ENCODE results near the gene NTM. TPM values are rescaled to one million over a fixed set of nuclear protein-coding genes. Genes with fewer than 3 reads are reported as not detected.
"Not testable (repeated sequence)": the region's sequence is repeated elsewhere in the genome, so short reads cannot be mapped to it uniquely, and the experiment has no call there.

The NTM gene
- 28.5 TPM for polyA plus RNA-seq (2013, experiment 1 of 2)
- polyA plus RNA-seq (2013, experiment 2 of 2) = 24.4 TPM

DNA sequence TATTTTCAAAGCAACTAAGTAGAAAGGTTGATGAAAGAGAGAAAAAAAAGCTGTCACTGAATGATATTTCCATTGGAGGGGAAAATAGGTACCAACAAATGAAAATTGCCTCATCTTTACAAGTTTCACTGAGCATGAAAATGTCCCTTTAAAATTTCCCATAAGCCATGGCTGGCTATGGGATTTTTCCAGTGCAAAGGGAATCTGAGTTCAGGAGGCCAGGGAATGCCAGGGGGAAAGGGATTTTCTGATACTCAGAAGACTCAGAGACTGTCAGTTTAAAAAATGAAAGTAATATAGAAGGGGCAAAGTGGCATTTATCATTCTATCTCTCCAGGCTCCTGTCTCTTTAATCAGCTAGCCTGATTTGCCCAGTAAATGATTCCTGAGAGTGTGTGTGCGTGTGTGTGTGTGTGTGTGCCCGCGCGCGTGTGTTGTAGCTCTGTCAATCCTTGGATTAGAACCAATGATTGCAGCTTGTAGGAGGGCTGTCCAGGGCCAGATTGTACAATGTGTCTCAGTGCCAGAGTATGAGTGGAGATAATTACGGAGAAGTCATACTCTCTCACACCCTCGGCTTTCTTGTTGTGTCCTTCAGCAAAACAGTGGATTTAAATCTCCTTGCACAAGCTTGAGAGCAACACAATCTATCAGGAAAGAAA lies at the start of gene NTM:
NTM (plus strand) TSS at position 526 of the 662 bp plus-strand sequence.
- Histone ChIP-seq H3K4me3 (ENCODE audit: extremely low read depth, insufficient read depth, low read length, poor library complexity, severe bottlenecking) (no peak within 1 kb of the TSS), H3K9me3 (ENCODE audit: control insufficient read depth, low read length) (no peaks in the 10 kb centered on the region), H3K27ac (ENCODE audit: low read depth, low read length, severe bottlenecking) (no peak within 1 kb of the TSS), H3K36me3 (ENCODE audit: control insufficient read depth, insufficient read depth, low read length) (no peaks in the 10 kb centered on the region), H3K4me1 (ENCODE audit: control insufficient read depth, insufficient read depth, low read length, poor library complexity, severe bottlenecking) (peaks cover 3% of the 10 kb centered on the region)
- 84 to 93% methylated on average over 5 of the region's 7 CpGs for WGBS, 2 experiments (ENCODE audit: insufficient coverage in 2 of 2)

DNA sequence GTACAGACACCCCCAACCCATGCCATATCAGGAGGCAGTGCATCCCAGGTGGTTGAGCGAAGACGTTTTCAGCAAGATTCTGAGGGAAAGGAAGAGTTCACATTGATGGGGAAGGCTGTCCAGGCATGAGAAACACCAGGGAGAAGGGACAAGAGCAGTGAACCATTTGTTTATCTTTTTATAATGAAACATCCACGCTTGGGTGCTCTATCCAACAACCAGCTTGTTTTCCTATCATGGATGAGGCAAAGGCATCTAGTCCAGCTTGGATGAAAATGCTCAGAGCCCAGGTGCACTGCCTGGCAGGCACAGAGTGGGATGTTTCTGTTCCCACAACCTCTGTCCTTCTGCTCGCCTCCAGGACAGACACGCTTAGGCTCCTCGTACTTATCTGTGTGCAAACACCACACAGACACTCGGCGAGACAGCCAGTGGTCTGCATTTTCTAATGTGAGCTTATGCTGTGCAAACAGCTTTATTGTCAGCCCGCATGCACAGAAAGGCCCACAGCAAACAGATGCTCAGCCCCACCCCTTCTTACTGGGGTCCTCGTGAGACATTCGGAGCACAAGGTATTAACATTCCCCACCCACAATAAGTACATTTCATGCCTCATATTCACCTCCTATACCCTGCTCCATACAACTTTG lies 45.4 kb upstream of the NTM start:
- no peak overlapping the region for H3K4me3 ChIP-seq (ENCODE audit: extremely low read depth, insufficient read depth, low read length, poor library complexity, severe bottlenecking)
- H3K9me3 ChIP-seq (ENCODE audit: control insufficient read depth, low read length) = no peaks in the 10 kb centered on the region
- no peaks in the 10 kb centered on the region for H3K36me3 ChIP-seq (ENCODE audit: control insufficient read depth, insufficient read depth, low read length)
- no peak overlapping the region for H3K27ac ChIP-seq (ENCODE audit: low read depth, low read length, severe bottlenecking)
- no peaks in the 10 kb centered on the region for H3K4me1 ChIP-seq (ENCODE audit: control insufficient read depth, insufficient read depth, low read length, poor library complexity, severe bottlenecking)
- WGBS, 2 experiments (ENCODE audit: insufficient coverage in 2 of 2) = 88% methylated on average over 10 of the region's 11 CpGs

DNA sequence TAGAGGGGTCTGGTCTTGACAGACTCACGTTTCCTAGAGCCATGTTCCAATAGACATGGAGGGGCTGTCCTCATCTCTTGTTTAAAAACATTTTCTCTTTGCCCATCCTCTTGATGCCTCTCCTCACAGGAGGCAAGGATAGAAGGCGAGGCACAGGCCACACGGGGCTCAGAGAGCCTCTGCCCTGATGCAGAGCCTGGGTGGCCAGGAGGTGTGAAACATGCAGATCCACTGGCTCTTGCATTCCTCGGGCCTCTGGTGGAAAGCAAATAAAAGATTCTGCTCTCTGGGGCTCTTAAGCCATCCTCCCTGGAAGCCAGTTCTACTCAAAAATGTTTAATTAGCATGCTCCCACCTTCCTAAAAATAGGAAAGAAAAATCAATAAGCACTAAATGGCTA lies 43.6 kb upstream of the NTM start:
- H3K27ac ChIP-seq (ENCODE audit: low read depth, low read length, severe bottlenecking) = no peak overlapping the region
- H3K4me3 ChIP-seq (ENCODE audit: extremely low read depth, insufficient read depth, low read length, poor library complexity, severe bottlenecking) = no peak overlapping the region
- WGBS, 2 experiments (ENCODE audit: insufficient coverage in 2 of 2) = 53 to 63% methylated on average over 3 of the region's 4 CpGs
- no peaks in the 10 kb centered on the region for H3K4me1 ChIP-seq (ENCODE audit: control insufficient read depth, insufficient read depth, low read length, poor library complexity, severe bottlenecking)
- H3K36me3 ChIP-seq (ENCODE audit: control insufficient read depth, insufficient read depth, low read length) = no peaks in the 10 kb centered on the region
- H3K9me3 ChIP-seq (ENCODE audit: control insufficient read depth, low read length) = no peaks in the 10 kb centered on the region

DNA sequence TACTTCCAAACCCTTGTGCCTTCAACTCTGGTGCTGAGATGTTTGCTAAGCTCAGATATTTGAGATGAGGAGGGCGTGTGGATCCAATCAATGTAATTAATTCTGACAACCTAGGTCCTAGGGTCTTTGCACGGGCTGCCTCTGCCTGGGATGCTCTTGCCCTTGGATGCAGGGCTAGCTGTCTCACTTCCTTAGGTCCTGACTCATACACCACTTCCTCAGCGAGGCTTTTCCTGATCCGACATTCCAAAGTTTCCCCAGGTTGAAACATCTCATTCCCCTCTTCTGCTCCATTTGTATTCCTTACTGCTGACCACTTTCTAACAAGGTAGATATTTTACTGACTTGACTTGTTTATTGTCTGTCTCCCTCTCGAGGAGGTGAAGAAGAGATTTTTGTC lies 43.0 kb upstream of the NTM start:
- H3K27ac ChIP-seq (ENCODE audit: low read depth, low read length, severe bottlenecking) = no peak overlapping the region
- no peaks in the 10 kb centered on the region for H3K4me1 ChIP-seq (ENCODE audit: control insufficient read depth, insufficient read depth, low read length, poor library complexity, severe bottlenecking)
- no peak overlapping the region for H3K4me3 ChIP-seq (ENCODE audit: extremely low read depth, insufficient read depth, low read length, poor library complexity, severe bottlenecking)
- WGBS, 2 experiments (ENCODE audit: insufficient coverage in 2 of 2) = 71 to 88% methylated on average over 4 of the region's 5 CpGs
- H3K9me3 ChIP-seq (ENCODE audit: control insufficient read depth, low read length) = no peaks in the 10 kb centered on the region
- H3K36me3 ChIP-seq (ENCODE audit: control insufficient read depth, insufficient read depth, low read length) = no peaks in the 10 kb centered on the region

DNA sequence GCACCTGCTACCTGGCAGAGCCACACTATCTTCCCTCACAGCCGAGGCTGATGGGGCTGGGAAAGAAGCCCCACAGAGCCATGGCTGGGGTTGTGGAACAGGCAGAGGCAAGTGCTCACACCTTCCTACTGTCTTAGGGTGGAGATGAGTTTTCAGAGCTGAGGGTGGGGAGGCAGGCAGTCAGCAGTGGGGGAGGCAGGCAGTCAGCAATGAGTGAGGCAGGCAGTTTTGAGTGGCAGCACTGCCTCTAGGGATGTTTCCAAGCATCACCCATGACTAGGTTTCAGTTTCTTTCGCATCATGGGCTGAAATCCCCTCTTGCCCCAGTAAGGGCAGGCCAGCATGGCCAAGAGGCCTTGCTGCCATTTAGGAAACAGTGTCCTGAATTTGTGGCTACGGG lies 41.6 kb upstream of the NTM start:
- H3K4me1 ChIP-seq (ENCODE audit: control insufficient read depth, insufficient read depth, low read length, poor library complexity, severe bottlenecking) = no peaks in the 10 kb centered on the region
- H3K4me3 ChIP-seq (ENCODE audit: extremely low read depth, insufficient read depth, low read length, poor library complexity, severe bottlenecking) = no peak overlapping the region
- H3K27ac ChIP-seq (ENCODE audit: low read depth, low read length, severe bottlenecking) = no peak overlapping the region
- WGBS, 2 experiments (ENCODE audit: insufficient coverage in 2 of 2) = 89 to 96% methylated on average over 2 of the region's 3 CpGs
- H3K9me3 ChIP-seq (ENCODE audit: control insufficient read depth, low read length) = no peaks in the 10 kb centered on the region
- H3K36me3 ChIP-seq (ENCODE audit: control insufficient read depth, insufficient read depth, low read length) = no peaks in the 10 kb centered on the region

DNA sequence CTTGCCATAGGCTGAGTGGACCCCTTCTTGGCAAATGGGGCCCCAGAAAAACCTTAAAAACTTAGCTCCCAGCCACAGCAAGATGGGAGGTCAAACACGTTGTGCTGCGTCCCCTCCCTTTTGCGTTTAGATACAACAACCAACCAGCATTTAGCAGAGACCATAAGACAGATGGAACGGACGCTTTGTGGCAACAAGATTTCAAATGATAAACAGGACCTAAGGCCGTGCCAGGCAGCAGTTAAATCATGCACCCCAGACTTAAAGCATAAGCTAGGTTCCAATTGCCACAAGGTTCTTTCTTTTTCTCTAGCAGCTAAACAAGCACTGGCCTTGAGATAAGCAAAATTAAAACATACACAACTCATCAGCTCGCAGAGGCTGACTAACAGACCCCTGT lies 39.4 kb upstream of the NTM start:
- no peak overlapping the region for H3K4me3 ChIP-seq (ENCODE audit: extremely low read depth, insufficient read depth, low read length, poor library complexity, severe bottlenecking)
- H3K4me1 ChIP-seq (ENCODE audit: control insufficient read depth, insufficient read depth, low read length, poor library complexity, severe bottlenecking) = no peaks in the 10 kb centered on the region
- H3K9me3 ChIP-seq (ENCODE audit: control insufficient read depth, low read length) = no peaks in the 10 kb centered on the region
- no peak overlapping the region for H3K27ac ChIP-seq (ENCODE audit: low read depth, low read length, severe bottlenecking)
- H3K36me3 ChIP-seq (ENCODE audit: control insufficient read depth, insufficient read depth, low read length) = no peaks in the 10 kb centered on the region
- 95 to 97% methylated on average over 6 to 7 of the region's 7 CpGs for WGBS, 2 experiments (ENCODE audit: insufficient coverage in 2 of 2)

DNA sequence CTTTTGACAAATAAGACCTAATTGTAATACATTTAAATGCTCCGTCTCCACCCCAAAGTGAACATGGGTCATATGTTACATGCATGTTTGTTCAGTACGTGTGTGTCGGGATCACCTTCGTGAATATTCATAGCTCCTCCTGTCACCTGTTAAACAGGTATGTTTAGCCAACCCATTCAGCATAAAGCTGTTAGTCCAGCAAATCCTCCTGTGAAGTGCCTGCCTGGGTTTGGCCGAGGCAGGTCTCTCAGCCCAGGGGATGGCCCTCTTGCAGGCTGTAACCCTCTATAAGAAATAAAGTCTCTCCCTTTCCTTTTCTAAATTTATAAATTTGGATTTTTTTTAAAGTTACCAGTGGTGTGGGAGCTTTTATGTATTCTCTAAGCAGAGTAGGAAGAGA lies 38.9 kb upstream of the NTM start:
- Histone ChIP-seq H3K4me3 (ENCODE audit: extremely low read depth, insufficient read depth, low read length, poor library complexity, severe bottlenecking) (no peak overlapping the region), H3K27ac (ENCODE audit: low read depth, low read length, severe bottlenecking) (no peak overlapping the region), H3K36me3 (ENCODE audit: control insufficient read depth, insufficient read depth, low read length) (no peaks in the 10 kb centered on the region), H3K4me1 (ENCODE audit: control insufficient read depth, insufficient read depth, low read length, poor library complexity, severe bottlenecking) (no peaks in the 10 kb centered on the region), H3K9me3 (ENCODE audit: control insufficient read depth, low read length) (no peaks in the 10 kb centered on the region)
- 89 to 95% methylated on average over 3 to 4 of the region's 5 CpGs for WGBS, 2 experiments (ENCODE audit: insufficient coverage in 2 of 2)

DNA sequence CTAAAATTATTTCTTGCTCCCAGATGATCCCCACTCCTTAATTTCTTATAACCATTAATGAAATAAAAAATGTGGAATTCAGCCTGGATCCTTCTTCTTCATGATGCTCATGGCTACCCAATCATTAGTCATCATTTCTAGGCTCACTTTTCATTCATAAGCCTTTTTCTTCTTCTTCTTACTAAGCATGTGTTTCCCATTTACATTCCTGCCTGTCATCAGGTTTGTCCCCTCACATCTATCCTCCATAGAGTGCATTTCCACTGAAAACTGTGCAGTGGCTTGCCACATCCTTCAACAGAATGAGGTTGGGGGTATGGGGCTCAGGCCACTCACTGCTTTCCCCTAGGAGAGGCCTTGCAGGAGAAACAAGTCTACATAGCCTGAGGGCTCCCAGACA lies 35.8 kb upstream of the NTM start:
- Histone ChIP-seq H3K27ac (ENCODE audit: low read depth, low read length, severe bottlenecking) (no peak overlapping the region), H3K4me1 (ENCODE audit: control insufficient read depth, insufficient read depth, low read length, poor library complexity, severe bottlenecking) (no peaks in the 10 kb centered on the region), H3K9me3 (ENCODE audit: control insufficient read depth, low read length) (no peaks in the 10 kb centered on the region), H3K4me3 (ENCODE audit: extremely low read depth, insufficient read depth, low read length, poor library complexity, severe bottlenecking) (no peak overlapping the region), H3K36me3 (ENCODE audit: control insufficient read depth, insufficient read depth, low read length) (no peaks in the 10 kb centered on the region)

DNA sequence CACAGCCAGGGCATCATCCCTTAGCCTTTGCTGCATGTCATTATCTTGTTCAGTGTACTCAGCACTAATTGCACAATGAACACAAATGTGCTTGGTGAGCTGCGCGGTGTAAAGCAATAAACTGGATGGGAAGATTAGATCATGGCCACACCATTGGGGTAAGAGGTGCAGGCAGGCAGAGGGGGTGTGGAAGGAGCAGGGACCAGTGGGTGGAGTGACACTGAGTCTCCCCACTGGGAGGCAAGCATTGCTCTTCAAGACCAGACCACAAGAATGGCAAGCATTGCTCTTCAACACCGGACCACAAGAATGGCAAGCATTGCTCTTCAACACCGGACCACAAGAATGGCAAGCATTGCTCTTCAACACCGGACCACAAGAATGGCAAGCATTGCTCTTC lies 28.5 kb upstream of the NTM start:
- not testable (repeated sequence) for H3K4me3 ChIP-seq (ENCODE audit: extremely low read depth, insufficient read depth, low read length, poor library complexity, severe bottlenecking); H3K9me3 ChIP-seq (ENCODE audit: control insufficient read depth, low read length); H3K27ac ChIP-seq (ENCODE audit: low read depth, low read length, severe bottlenecking); H3K4me1 ChIP-seq (ENCODE audit: control insufficient read depth, insufficient read depth, low read length, poor library complexity, severe bottlenecking); H3K36me3 ChIP-seq (ENCODE audit: control insufficient read depth, insufficient read depth, low read length)
- WGBS, 2 experiments (ENCODE audit: insufficient coverage in 2 of 2) = 93 to 100% methylated on average over 2 of the region's 5 CpGs

DNA sequence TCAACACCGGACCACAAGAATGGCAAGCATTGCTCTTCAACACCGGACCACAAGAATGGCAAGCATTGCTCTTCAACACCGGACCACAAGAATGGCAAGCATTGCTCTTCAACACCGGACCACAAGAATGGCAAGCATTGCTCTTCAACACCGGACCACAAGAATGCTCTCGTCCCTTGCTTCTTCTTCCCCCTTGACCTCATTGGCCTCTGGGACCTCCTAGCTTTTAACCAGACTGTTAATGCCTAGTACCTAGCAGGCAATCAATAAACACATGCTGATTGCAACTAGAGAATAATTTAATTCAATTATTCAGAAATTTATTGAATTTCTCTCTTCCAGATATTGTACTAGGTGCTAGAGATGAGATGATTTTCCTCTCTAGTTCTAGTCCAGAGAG lies 28.0 kb upstream of the NTM start:
- 96% methylated on average over 3 of the region's 6 CpGs; no CpG with 5 or more reads in 1 of the 2 experiments for WGBS, 2 experiments (ENCODE audit: insufficient coverage in 2 of 2)
- H3K36me3 ChIP-seq (ENCODE audit: control insufficient read depth, insufficient read depth, low read length); H3K9me3 ChIP-seq (ENCODE audit: control insufficient read depth, low read length); H3K27ac ChIP-seq (ENCODE audit: low read depth, low read length, severe bottlenecking); H3K4me3 ChIP-seq (ENCODE audit: extremely low read depth, insufficient read depth, low read length, poor library complexity, severe bottlenecking); H3K4me1 ChIP-seq (ENCODE audit: control insufficient read depth, insufficient read depth, low read length, poor library complexity, severe bottlenecking): not testable (repeated sequence)

DNA sequence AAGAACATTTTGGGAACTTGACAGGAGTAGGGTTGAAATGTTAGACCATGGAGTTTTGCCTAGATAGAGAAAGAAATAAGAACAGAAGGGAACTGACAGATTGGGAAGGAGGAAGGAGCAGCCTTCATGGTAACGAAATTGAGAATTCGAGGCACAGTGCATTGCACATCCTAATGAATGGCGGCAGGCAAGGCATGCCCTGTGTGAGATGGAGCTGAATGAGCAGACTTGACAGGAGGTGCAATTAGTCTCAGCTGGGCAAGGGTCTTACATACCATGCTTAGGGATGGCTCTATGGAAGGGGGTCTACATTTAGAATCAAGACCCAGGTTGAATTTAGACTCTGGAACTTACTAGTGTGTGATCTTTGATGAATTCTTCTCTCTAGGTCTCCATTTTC lies 25.0 kb upstream of the NTM start:
- 87 to 92% methylated on average over 3 of the region's 3 CpGs for WGBS, 2 experiments (ENCODE audit: insufficient coverage in 2 of 2)
- no peak overlapping the region for H3K27ac ChIP-seq (ENCODE audit: low read depth, low read length, severe bottlenecking)
- H3K36me3 ChIP-seq (ENCODE audit: control insufficient read depth, insufficient read depth, low read length) = no peaks in the 10 kb centered on the region
- H3K9me3 ChIP-seq (ENCODE audit: control insufficient read depth, low read length) = no peaks in the 10 kb centered on the region
- no peaks in the 10 kb centered on the region for H3K4me1 ChIP-seq (ENCODE audit: control insufficient read depth, insufficient read depth, low read length, poor library complexity, severe bottlenecking)
- no peak overlapping the region for H3K4me3 ChIP-seq (ENCODE audit: extremely low read depth, insufficient read depth, low read length, poor library complexity, severe bottlenecking)
